Activated naive CD8-positive, alpha-beta T cell (primary cell): ENCODE results near the gene PRIMA1.

Experiments used
- H3K27ac Mint-ChIP-seq: one replicate; pipeline ENCODE4 v1.8.0; 2021; ENCODE audit warnings: mixed read lengths
- H3K27me3 Mint-ChIP-seq: one replicate; pipeline ENCODE4 v1.8.0; 2021; ENCODE audit warnings: mixed read lengths
- H3K36me3 Mint-ChIP-seq: one replicate; pipeline ENCODE4 v1.8.0; 2021; ENCODE audit warnings: mixed read lengths
- H3K4me1 Mint-ChIP-seq: one replicate; pipeline ENCODE4 v1.8.0; 2021; ENCODE audit warnings: low read depth, mixed read lengths
- H3K4me3 Mint-ChIP-seq: one replicate; pipeline ENCODE4 v1.8.0; 2021; ENCODE audit warnings: mild to moderate bottlenecking, mixed read lengths
- H3K9me3 Mint-ChIP-seq: one replicate; pipeline ENCODE4 v1.8.0; 2021; ENCODE audit warnings: low read depth, mixed read lengths

PRIMA1 gene

GRCh38 chr14:93785423-93785822, 2.9 kb downstream of the PRIMA1 start:
- Mint-ChIP-seq H3K36me3 (no peaks in the 10 kb centered on the region), H3K27ac (no peak overlapping the region), H3K4me3 (no peak overlapping the region), H3K27me3 (peaks cover 28% of the 10 kb centered on the region), H3K4me1 (peaks cover 4% of the 10 kb centered on the region), H3K9me3 (no peaks in the 10 kb centered on the region)

- Mint-ChIP-seq H3K36me3 (no peaks in the 10 kb centered on the region), H3K4me1 (peaks cover 4% of the 10 kb centered on the region), H3K27me3 (peaks cover 23% of the 10 kb centered on the region), H3K4me3 (no peak overlapping the region), H3K27ac (no peak overlapping the region), H3K9me3 (no peaks in the 10 kb centered on the region)
Observed at GRCh38 chr14:93784878-93785277, 3.4 kb downstream of the PRIMA1 start.

GRCh38 chr14:93780813-93781400, 7.4 kb downstream of the PRIMA1 start:
- Mint-ChIP-seq H3K9me3 (no peaks in the 10 kb centered on the region), H3K4me1 (no peaks in the 10 kb centered on the region), H3K4me3 (no peak overlapping the region), H3K36me3 (no peaks in the 10 kb centered on the region), H3K27ac (no peak overlapping the region), H3K27me3 (peaks cover 9% of the 10 kb centered on the region)

GRCh38 chr14:93778856-93779629, 9.2 kb downstream of the PRIMA1 start:
- no peaks in the 10 kb centered on the region for H3K27me3 Mint-ChIP-seq
- H3K27ac Mint-ChIP-seq = no peak overlapping the region
- no peak overlapping the region for H3K4me3 Mint-ChIP-seq
- H3K9me3 Mint-ChIP-seq = no peaks in the 10 kb centered on the region
- no peaks in the 10 kb centered on the region for H3K36me3 Mint-ChIP-seq
- no peaks in the 10 kb centered on the region for H3K4me1 Mint-ChIP-seq

- H3K27me3 Mint-ChIP-seq = no peaks in the 10 kb centered on the region
- no peaks in the 10 kb centered on the region for H3K36me3 Mint-ChIP-seq
- no peaks in the 10 kb centered on the region for H3K4me1 Mint-ChIP-seq
- no peaks in the 10 kb centered on the region for H3K9me3 Mint-ChIP-seq
- no peak overlapping the region for H3K27ac Mint-ChIP-seq
- H3K4me3 Mint-ChIP-seq = no peak overlapping the region
Observed at GRCh38 chr14:93778453-93778852, 9.8 kb downstream of the PRIMA1 start.

GRCh38 chr14:93775744-93776143, 12.5 kb downstream of the PRIMA1 start:
- no peaks in the 10 kb centered on the region for H3K4me1 Mint-ChIP-seq
- H3K4me3 Mint-ChIP-seq = no peak overlapping the region
- H3K27me3 Mint-ChIP-seq = no peaks in the 10 kb centered on the region
- no peak overlapping the region for H3K27ac Mint-ChIP-seq
- no peaks in the 10 kb centered on the region for H3K9me3 Mint-ChIP-seq
- no peaks in the 10 kb centered on the region for H3K36me3 Mint-ChIP-seq

- no peak overlapping the region for H3K27ac Mint-ChIP-seq
- no peaks in the 10 kb centered on the region for H3K36me3 Mint-ChIP-seq
- no peaks in the 10 kb centered on the region for H3K9me3 Mint-ChIP-seq
- no peaks in the 10 kb centered on the region for H3K27me3 Mint-ChIP-seq
- no peaks in the 10 kb centered on the region for H3K4me1 Mint-ChIP-seq
- H3K4me3 Mint-ChIP-seq = no peak overlapping the region
Observed at GRCh38 chr14:93775158-93775557, 13.1 kb downstream of the PRIMA1 start.

- no peaks in the 10 kb centered on the region for H3K27me3 Mint-ChIP-seq
- H3K36me3 Mint-ChIP-seq = no peaks in the 10 kb centered on the region
- no peaks in the 10 kb centered on the region for H3K9me3 Mint-ChIP-seq
- H3K27ac Mint-ChIP-seq = no peak overlapping the region
- H3K4me3 Mint-ChIP-seq = no peak overlapping the region
- no peaks in the 10 kb centered on the region for H3K4me1 Mint-ChIP-seq
Observed at GRCh38 chr14:93772263-93772662, 16.0 kb downstream of the PRIMA1 start.

GRCh38 chr14:93765970-93766369, 22.3 kb downstream of the PRIMA1 start:
- Mint-ChIP-seq H3K9me3 (no peaks in the 10 kb centered on the region), H3K4me3 (no peak overlapping the region), H3K36me3 (no peaks in the 10 kb centered on the region), H3K27ac (no peak overlapping the region), H3K4me1 (no peaks in the 10 kb centered on the region), H3K27me3 (peaks cover 17% of the 10 kb centered on the region)

- H3K9me3 Mint-ChIP-seq = no peaks in the 10 kb centered on the region
- H3K27ac Mint-ChIP-seq = no peak overlapping the region
- no peaks in the 10 kb centered on the region for H3K36me3 Mint-ChIP-seq
- H3K4me3 Mint-ChIP-seq = no peak overlapping the region
- H3K4me1 Mint-ChIP-seq = no peaks in the 10 kb centered on the region
- H3K27me3 Mint-ChIP-seq = peaks cover 23% of the 10 kb centered on the region
Observed at GRCh38 chr14:93765155-93765554, 23.1 kb downstream of the PRIMA1 start.

GRCh38 chr14:93764211-93764659, 24.1 kb downstream of the PRIMA1 start:
- H3K4me1 Mint-ChIP-seq = no peaks in the 10 kb centered on the region
- no peak overlapping the region for H3K4me3 Mint-ChIP-seq
- H3K9me3 Mint-ChIP-seq = no peaks in the 10 kb centered on the region
- no peak overlapping the region for H3K27ac Mint-ChIP-seq
- H3K36me3 Mint-ChIP-seq = no peaks in the 10 kb centered on the region
- H3K27me3 Mint-ChIP-seq = peaks cover 25% of the 10 kb centered on the region

- peaks cover 17% of the 10 kb centered on the region for H3K27me3 Mint-ChIP-seq
- no peak overlapping the region for H3K4me3 Mint-ChIP-seq
- H3K4me1 Mint-ChIP-seq = no peaks in the 10 kb centered on the region
- no peaks in the 10 kb centered on the region for H3K36me3 Mint-ChIP-seq
- H3K27ac Mint-ChIP-seq = no peak overlapping the region
- no peaks in the 10 kb centered on the region for H3K9me3 Mint-ChIP-seq
Observed at GRCh38 chr14:93759719-93760307, 28.5 kb downstream of the PRIMA1 start.

GRCh38 chr14:93757206-93757605, 31.1 kb downstream of the PRIMA1 start:
- Mint-ChIP-seq H3K4me1 (no peaks in the 10 kb centered on the region), H3K9me3 (no peaks in the 10 kb centered on the region), H3K36me3 (no peaks in the 10 kb centered on the region), H3K27me3 (peaks cover 13% of the 10 kb centered on the region), H3K4me3 (no peak overlapping the region), H3K27ac (no peak overlapping the region)

- Mint-ChIP-seq H3K27me3 (no peaks in the 10 kb centered on the region), H3K4me1 (no peaks in the 10 kb centered on the region), H3K27ac (no peak overlapping the region), H3K4me3 (no peak overlapping the region), H3K9me3 (no peaks in the 10 kb centered on the region), H3K36me3 (no peaks in the 10 kb centered on the region)
Observed at GRCh38 chr14:93753647-93754046, 34.6 kb downstream of the PRIMA1 start.

GRCh38 chr14:93752980-93753561, 35.2 kb downstream of the PRIMA1 start:
- Mint-ChIP-seq H3K9me3 (no peaks in the 10 kb centered on the region), H3K4me1 (no peaks in the 10 kb centered on the region), H3K27ac (no peak overlapping the region), H3K27me3 (no peaks in the 10 kb centered on the region), H3K4me3 (no peak overlapping the region), H3K36me3 (no peaks in the 10 kb centered on the region)
